HG02885 (cell line): Measurements from ENCODE around the gene ADD3.
"Not testable (repeated sequence)": the region's sequence is repeated elsewhere in the genome, so short reads cannot be mapped to it uniquely, and the experiment has no call there.

Source experiments
- ATAC-seq: cut with Tn5 transposase; IDR thresholded peaks from one replicate; pipeline ENCODE4 v1.9.1; 2021; ENCODE audit warnings: mild to moderate bottlenecking; ENCODE audit not compliant: unreplicated experiment, poor library complexity

The ADD3 gene

GRCh38 chr10:110091830-110092229 lies 84.0 kb downstream of the ADD3 start:
- no peak for ATAC-seq

DNA sequence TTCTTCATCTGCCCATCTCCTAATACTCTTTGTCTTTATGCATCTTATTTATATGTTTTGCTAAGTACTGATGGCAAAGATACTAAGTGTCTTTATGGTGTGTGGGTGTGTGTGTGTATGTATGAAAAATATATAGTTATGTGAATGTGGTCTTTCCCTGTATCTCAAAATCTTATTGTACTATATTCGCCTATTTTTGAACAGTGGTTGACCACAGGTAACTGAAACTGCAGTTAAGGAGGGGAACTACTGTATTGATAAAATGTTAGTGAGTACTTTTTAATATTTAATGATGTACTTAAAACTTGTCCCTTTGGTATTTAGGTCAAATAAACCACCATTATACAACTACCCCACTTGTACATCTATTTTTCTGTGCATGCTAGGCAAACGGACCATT lies 85.9 kb downstream of the ADD3 start:
- no peak for ATAC-seq

GRCh38 chr10:110094786-110095185 lies 87.0 kb downstream of the ADD3 start:
- no peak for ATAC-seq

DNA sequence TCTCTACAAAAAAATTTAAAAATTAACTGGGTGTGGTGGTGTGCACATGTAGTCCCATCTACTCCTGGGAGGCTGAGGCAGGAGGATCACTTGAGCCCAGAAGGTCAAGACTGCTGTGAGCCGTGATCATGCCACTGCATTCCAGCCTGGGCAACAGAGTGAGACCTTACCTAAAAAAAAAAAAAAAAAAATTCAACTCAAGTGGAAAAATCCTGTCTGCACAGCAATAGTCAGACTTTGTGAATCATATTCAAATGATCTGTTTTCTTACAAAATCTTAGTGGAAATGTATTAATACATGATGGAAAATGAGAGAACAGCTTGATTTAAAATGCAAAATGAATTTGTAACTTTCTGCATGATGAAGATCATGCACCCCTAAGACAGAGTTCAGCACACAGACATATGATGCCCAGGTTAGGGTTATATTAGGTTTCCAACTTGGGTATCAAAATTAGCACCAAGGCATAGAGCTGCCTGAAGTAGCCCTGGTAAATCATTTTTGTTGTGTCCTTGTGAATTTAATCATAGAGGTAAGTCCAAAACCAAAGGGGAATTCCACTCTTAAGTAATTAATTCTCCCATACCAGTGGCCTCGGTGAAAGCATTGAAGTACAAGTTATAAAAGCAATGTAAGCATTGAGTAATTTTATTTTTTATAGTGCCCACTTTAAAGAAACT lies 93.8 kb downstream of the ADD3 start:
- ATAC-seq = no peak

GRCh38 chr10:110103921-110104461 lies 96.2 kb downstream of the ADD3 start:
- ATAC-seq = no peak

DNA sequence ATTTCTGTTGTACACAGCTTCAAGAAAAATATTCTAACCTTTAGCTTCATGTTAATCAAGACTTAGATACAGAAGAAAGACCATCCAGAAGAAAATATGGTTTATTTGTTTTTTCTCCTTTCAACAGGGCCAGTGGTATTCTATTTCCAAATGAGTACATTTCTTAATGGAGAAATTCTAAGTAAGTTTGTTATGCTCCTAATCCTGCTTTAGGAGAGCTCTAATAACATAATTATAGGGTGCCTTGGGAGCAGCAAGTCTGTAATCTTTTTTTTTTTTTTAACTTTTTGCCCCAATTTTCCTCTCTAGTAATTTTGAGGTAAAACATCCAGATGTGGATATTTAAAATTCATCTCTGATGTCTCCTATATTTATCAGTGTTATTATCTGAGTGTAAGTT lies 98.1 kb downstream of the ADD3 start:
- ATAC-seq = no peak

DNA sequence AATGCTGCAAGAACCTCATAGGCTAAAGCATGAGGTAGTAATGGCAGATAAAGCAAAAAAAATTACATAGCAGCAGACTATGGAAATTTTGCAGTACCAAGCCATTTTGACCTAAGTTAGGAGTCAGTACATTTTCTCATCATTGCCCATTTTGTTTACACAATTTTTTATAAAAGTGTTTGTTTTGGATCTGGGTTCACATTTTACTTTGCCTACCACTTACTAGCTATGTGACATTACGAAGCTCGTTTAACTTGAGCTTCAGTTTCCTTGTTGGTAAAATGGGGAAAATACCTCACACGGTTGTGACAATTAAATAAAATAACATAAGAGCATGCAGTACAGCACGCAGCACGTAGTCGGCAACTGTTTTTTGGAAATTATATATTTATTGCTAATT lies 99.6 kb downstream of the ADD3 start:
- ATAC-seq = no peak

GRCh38 chr10:110107887-110108286 lies 100.1 kb downstream of the ADD3 start:
- ATAC-seq = no peak

DNA sequence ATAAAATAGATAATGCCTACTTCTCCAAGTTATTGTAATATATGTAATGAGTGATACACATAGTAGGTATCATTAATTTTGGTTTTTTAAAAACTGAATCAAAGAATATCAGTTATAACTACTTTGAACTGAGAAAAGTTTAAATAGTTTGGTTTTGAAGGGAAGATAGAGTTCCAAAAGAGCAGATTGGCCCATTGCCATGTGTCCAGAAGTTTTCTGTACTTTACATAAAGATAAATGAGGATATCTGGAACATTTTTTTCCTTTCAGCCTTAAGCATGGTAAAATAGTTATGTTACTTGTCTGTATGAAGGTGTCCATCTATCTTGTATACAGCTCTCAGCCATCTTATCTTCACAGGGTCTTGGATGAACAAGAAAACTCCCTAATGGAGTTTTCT lies 101.7 kb downstream of the ADD3 start:
- no peak for ATAC-seq

GRCh38 chr10:110110338-110110737 lies 102.6 kb downstream of the ADD3 start:
- ATAC-seq = no peak

DNA sequence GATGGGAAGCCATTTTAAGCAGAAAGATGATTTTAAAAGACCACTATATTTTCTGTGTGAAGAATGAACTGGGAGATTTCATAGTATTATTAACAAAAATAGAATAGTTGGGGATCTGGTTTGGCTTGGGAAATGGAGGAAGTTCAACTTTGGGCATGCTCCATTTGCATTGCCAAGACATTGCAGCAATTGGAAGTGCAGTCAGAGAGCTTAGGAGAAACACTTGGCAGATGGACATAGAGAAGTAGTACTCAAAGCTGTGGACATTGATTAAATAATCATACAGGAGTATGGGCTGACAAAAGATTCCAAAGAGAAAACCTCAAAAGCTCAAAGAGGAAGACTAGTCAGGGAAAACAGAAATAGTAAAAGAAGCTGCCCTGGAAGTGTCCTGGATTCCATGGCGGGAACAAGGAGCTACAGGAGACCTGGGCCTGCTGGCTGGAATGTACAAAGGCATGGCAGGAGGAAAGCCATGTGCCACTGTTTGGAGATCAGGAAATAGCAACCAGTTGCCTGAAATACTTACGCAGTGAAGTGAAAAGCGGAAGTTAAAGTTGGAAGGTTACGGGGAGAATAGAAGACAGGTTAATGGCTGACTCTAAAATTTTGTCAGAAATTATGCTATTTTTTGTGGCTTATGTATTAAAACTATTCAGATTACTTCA lies 106.0 kb downstream of the ADD3 start:
- no peak for ATAC-seq

DNA sequence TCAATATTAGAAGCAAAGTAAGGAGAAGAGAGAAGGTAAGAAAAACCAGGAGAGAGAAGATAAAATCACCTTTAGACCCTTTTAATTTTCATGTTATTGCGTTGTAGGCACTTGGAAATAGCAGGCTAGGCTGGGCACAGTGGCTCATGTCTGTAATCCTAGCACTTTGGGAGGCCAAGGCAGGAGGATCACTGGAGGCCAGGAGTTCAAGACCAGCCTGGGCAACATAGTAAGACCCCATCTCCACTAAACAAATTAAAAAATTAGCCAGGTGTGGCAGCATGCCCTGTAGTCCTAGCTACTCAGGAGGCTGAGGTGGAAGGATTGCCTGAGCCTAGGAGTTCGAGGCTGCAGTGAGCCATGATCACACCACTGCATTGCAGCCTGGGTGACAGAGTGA lies 106.9 kb downstream of the ADD3 start:
- not testable (repeated sequence) for ATAC-seq

DNA sequence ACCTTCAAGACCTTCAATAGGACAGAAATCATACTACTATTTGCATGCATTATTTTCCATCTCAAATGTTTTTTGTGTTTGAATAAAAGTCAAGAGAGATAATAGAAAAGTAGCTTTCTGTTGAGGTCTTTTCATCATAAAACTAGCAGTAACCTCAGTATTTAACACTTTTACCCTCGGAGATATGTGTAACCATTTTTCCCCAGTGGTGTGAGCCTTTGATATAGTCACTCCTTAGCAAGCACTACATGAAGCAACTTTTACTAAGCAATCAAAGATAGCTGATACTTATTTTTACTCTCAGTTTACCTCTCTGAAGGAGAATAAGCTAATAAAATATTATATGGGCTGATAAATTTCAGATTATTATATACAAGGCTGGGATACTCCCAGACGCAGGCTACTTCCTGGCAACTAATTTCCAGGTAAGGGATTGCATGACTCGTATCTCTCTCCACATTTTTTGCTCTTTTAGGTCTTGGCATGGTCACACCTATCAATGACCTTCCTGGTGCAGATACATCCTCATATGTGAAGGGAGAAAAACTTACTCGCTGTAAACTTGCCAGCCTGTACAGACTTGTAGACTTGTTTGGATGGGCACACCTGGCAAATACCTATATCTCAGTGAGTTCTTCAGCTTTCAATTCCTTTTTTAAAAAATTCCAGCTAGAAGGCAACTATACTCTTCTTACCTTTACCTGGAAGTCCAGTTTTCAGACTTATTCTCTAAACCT lies 108.2 kb downstream of the ADD3 start:
- ATAC-seq = no peak

GRCh38 chr10:110118891-110119621 lies 111.3 kb downstream of the ADD3 start:
- ATAC-seq = no peak

DNA sequence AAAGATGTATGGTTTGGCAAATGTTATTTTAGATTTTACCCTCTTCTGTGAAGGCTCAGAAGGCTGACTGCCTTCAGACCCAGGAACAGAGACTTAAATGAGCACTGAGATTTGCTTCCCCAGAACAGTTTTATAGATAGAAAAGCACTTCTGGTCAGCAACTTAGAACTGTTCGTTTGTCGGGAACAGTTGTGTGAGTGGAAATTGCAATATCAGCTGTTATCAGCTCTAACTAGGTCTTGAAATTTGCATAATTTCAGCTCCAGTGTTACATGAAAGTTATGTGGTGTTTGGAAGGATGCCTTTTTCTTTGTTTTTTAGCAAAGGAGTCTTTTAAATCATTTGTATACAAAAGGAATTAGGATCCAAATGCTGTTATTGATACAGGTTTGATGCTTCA lies 115.8 kb downstream of the ADD3 start:
- no peak for ATAC-seq

GRCh38 chr10:110129490-110129889 lies 121.7 kb downstream of the ADD3 start:
- ATAC-seq = no peak

DNA sequence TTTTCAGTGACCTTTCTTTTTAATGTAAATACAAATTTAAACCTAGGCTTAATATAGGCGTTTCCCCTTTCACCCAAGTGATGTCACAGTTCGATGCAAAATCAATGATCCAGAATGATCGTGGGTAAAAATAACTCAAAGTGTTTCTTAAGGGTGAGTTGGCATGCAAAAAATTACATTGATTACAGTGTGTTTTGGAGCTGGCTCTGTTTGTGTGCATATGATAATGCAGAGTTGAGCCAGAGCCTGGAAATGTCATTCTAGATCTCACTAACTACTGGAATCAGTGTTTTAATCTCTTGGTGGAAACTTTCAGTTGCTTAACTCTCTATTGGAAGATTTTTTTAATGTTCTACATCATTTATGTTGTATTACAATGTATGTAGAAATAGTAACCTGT lies 127.1 kb downstream of the ADD3 start:
- no peak for ATAC-seq

DNA sequence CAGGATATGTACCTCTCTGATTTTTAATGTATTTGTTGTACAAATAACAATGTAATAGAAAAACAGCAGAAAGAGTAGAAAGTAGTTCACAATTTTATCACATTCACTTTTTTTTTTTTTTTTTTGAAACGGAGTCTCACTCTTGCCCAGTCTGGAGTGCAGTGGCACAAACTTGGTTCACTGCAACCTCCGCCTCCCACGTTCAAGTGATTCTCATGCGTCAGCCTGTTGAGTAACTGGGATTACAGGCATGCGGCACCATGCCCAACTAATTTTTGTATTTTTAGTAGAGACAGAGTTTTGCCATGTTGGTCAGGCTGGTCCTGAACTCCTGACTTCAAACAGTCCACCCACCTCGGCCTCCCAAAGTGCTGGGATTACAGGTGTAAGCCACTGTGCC lies 128.1 kb downstream of the ADD3 start:
- not testable (repeated sequence) for ATAC-seq

DNA sequence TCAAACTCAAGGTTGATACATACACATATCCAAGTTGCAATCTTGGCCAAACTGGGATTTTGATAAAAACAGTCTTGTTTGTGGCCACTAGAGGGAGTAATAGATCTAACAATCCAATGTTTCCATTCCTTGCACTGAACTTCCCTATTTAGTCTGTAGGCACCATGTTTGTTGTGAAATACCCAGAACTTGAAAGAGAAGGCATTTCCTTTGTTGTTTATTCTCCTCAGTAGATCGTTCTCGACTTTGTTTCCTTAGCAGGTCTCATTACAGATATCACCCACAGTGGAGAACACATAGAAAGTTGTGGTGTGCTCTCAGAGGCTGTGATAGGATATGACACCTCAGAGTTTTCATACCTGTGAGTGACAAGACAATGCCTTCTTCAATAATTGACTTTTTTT lies 129.4 kb downstream of the ADD3 start:
- peak; percentile 60 for ATAC-seq

DNA sequence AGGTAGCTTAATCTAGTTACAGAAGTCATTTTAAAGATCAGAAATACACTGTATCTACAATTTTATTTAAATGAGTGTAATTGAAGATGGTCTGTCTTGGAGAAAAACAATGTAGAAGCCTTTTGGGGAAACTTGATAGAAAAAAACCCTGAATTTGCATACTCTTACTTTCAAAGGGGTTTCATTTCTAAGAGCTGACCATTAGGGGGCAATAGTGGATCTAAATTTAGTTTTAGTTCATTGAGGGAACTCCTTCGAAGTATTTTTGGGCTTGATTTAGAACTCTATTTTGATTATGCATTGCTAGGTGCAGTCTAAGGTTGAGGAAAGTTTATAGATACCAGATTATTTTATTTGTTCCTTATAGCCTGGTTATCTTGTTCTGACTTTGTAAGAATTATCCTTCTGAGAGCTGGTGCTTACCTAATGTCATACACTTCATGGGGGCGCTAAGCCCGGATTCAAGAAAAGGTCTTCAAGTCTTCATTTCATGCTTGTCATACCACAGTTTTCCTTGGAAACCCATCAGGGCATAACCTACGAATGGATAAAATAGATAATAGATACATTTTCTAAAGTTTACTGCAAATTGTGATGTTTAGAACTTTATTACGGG lies 130.5 kb downstream of the ADD3 start:
- ATAC-seq = peak; percentile 64
